Heart left ventricle (tissue), 16 donors: ENCODE results near the gene SLC39A11. TPM values are rescaled to one million over a fixed set of nuclear protein-coding genes. Genes with fewer than 3 reads are reported as not detected.
A peak's percentile ranks its signal among the peaks of the same experiment; 100 is the strongest.

ENCODE experiments used
- ATAC-seq, 4 donors: fragments of 200-7000 bp; cut with Tn5 transposase; one replicate each; pipeline ENCODE4 v1.9.1; 2020 to 2022; ENCODE audit warnings: moderate library complexity in 4 of 4, mild to moderate bottlenecking in 3 of 4, moderate number of reproducible peaks in 1 of 4
- DNase-seq, 5 donors: peaks; one replicate each; pipeline ENCODE4 v3.0.0-alpha.2; 2020
- H3K27ac ChIP-seq, 12 donors: fragments of 200-600 bp; sonication (generic) in 4 of 12; one replicate each; pipeline versions ENCODE4 v1.5.0 to v1.8.0; 2016 to 2022; ENCODE audit warnings: mild to moderate bottlenecking in 2 of 12
- H3K27me3 ChIP-seq, 9 donors: fragments of 200-600 bp; sonication (generic) in 2 of 9; one replicate each; pipeline versions ENCODE4 v1.5.1 to v1.8.0; 2016 to 2022; ENCODE audit warnings: mild to moderate bottlenecking in 3 of 9
- H3K36me3 ChIP-seq, 9 donors: fragments of 200-600 bp; sonication (generic) in 2 of 9; one replicate each; pipeline versions ENCODE4 v1.5.0 to v1.8.0; 2018 to 2022; ENCODE audit warnings: mild to moderate bottlenecking in 2 of 9
- H3K4me1 ChIP-seq, 12 donors: fragments of 200-600 bp; sonication (generic) in 4 of 12; one replicate each; pipeline versions ENCODE4 v1.5.0 to v1.8.0; 2016 to 2022; ENCODE audit warnings: mild to moderate bottlenecking in 3 of 12
- H3K4me3 ChIP-seq, 12 donors: fragments of 200-600 bp; sonication (generic) in 4 of 12; one replicate each; pipeline versions ENCODE4 v1.5.0 to v1.8.0; 2017 to 2022; ENCODE audit warnings: mild to moderate bottlenecking in 9 of 12, moderate library complexity in 4 of 12
- H3K9me3 ChIP-seq, 12 donors: fragments of 200-600 bp; sonication (generic) in 4 of 12; one replicate each; pipeline versions ENCODE4 v1.5.0 to v1.8.0; 2016 to 2022; ENCODE audit warnings: mild to moderate bottlenecking in 1 of 12
- CTCF ChIP-seq, 12 donors: fragments of 200-600 bp; sonication (generic) in 4 of 12; IDR thresholded peaks; one replicate each; pipeline versions ENCODE4 v1.5.0 to v1.8.0; 2018 to 2022; ENCODE audit warnings: antibody characterized with exemption in 12 of 12, mild to moderate bottlenecking in 5 of 12
- POLR2A ChIP-seq, 2 donors: fragments of 450-650 bp; IDR thresholded peaks; one replicate each; pipeline ENCODE4 v1.6.1; 2017; ENCODE audit warnings: antibody characterized with exemption in 2 of 2, mild to moderate bottlenecking in 2 of 2, moderate library complexity in 2 of 2
- WGBS, 4 donors: extraction: QIAGEN DNeasy Blood & Tissue Kit in 2 of 4; methylation state at CpG; one replicate each; pipeline versions ENCODE4 v1.1.5 to v1.1.7; 2013 to 2018; 5-methylcytosine and 5-hydroxymethylcytosine counted together
- intact Hi-C, 10 donors: fragments of 100-400 bp; cut with DNase I; formaldehyde crosslinking; loops; one replicate each; pipeline versions ENCODE4 v1.11.1 to v1.14.2; 2022
- polyA plus RNA-seq, 2 donors: library from polyadenylated mRNA; stranded (reverse); fragments of 200-250 nt; gene quantifications; one replicate each; pipeline ENCODE4 v1.2.3, GENCODE V29; 2013
- total RNA-seq, 9 donors: library from RNA; depleted of rRNA in 2 of 9; stranded (reverse); fragments of >200 nt in 2 of 9; fragmentation: NEBNext Ultra II Directional in 3 of 9; extraction: Animal tissue kit (Norgen Biotek cat#: 25700) in 3 of 9; gene quantifications; one replicate each; pipeline versions ENCODE4 v1.1.0 to v1.2.4, GENCODE V29; 2016 to 2023
- donor health status: ischemic (EF 13 %, LVEDD 7.1; RV severe dilation, severe dysfunction).
- donor health status: healthy with polysubstance abuse.
- donor health status: DM: no; HTN: yes; CAD: no.
- donor health status: DM: no; HTN: no; CAD: no.
- donor health status: ischemic (EF 25% LVEDD 6.9; RV normal size, moderate dysfunction).
- donor health status: ischemic (EF 25% LVEDD 5.7; RV mildly dilated, moderate dysfunction).
- donor health status: healthy.
- donor health status: DM: yes; HTN: yes; CAD: no.
- donor health status: ischemic (EF 35%, LVEDD 5.7; RV mildly dilated, moderate dysfunction).
- donor health status: nonischemic (EF 11% LVEDD 7.7; RV severe dilation, severe dysfunction).
- donor health status: DM: yes; HTN: yes; CAD: no.
- donor health status: PGD.
- donor health status: ischemic (EF 29% LVEDD 5.4; RV normal size, mild dysfunction).
- donor health status: nonischemic (EF 23%, LVEDD 6.1; RV moderate dilation, normal function).

The SLC39A11 gene
- total and polyA plus RNA-seq, 11 donors, result 2.5 to 23.3 (median 8.4) TPM

GRCh38 chr17:72654706-72655105 is 437.8 kb downstream of the SLC39A11 start:
- 75 to 88% (median 85%) methylated on average over 12 of the region's 12 CpGs for WGBS, 4 donors
- no peak for ATAC-seq
- H3K36me3 ChIP-seq, result no peaks in the 10 kb centered on the region

GRCh38 chr17:72651988-72652387 is 440.5 kb downstream of the SLC39A11 start:
- intact Hi-C loops, result no loop called here
- Histone ChIP-seq H3K27ac (no peak overlapping the region), H3K36me3 (peaks cover 0 to 4% (median 0%) of the 10 kb centered on the region in 9 donors), H3K4me1 (no peaks in the 10 kb centered on the region), H3K4me3 (no peak overlapping the region), H3K9me3 (no peaks in the 10 kb centered on the region), H3K27me3 (no peaks in the 10 kb centered on the region)
- ATAC-seq (no peak), DNase-seq (no peak)
- TF ChIP-seq POLR2A (IDR thresholded peaks at IDR 0.05), result no peak
- no peak for TF ChIP-seq CTCF (IDR thresholded peaks at IDR 0.05)

More at GRCh38 chr17:72654706-72655105, 437.8 kb downstream of the SLC39A11 start:
- Histone ChIP-seq H3K4me3 (no peak overlapping the region), H3K4me1 (peaks cover 0 to 10% (median 2%) of the 10 kb centered on the region in 12 donors), H3K9me3 (no peaks in the 10 kb centered on the region), H3K27me3 (no peaks in the 10 kb centered on the region), H3K27ac (no peak overlapping the region)
- intact Hi-C loops, result loop anchor here in 1 of 10 donors (1.0 kb wide), 1 partner anchor 8 kb away; no protein-coding TSS in a partner anchor
- DNase-seq, result no peak
- TF ChIP-seq CTCF (IDR thresholded peaks at IDR 0.05) (no peak), POLR2A (IDR thresholded peaks at IDR 0.05) (no peak)

GRCh38 chr17:72648702-72649101 is 443.8 kb downstream of the SLC39A11 start:
- H3K4me3 ChIP-seq, result no peak overlapping the region
- DNase-seq, result no peak
- H3K27me3 ChIP-seq, result no peaks in the 10 kb centered on the region
- no peaks in the 10 kb centered on the region for H3K4me1 ChIP-seq
- ATAC-seq, result peak in 1 of 4 donors; percentile 36
- no peak for TF ChIP-seq CTCF (IDR thresholded peaks at IDR 0.05)
- no peak for TF ChIP-seq POLR2A (IDR thresholded peaks at IDR 0.05)
- H3K27ac ChIP-seq, result no peak overlapping the region
- H3K9me3 ChIP-seq, result no peaks in the 10 kb centered on the region
- intact Hi-C loops, result no loop called here
- peaks cover 0 to 10% (median 0%) of the 10 kb centered on the region in 9 donors for H3K36me3 ChIP-seq
- WGBS, 4 donors, result 93 to 97% (median 95%) methylated on average over 11 of the region's 11 CpGs

- WGBS, 4 donors, result 49 to 64% (median 58%) methylated on average over 2 of the region's 2 CpGs
- intact Hi-C loops, result loop anchor here in 1 of 10 donors (1.0 kb wide), 1 partner anchor 8 kb away; no protein-coding TSS in a partner anchor
- no peak for TF ChIP-seq CTCF (IDR thresholded peaks at IDR 0.05)
- TF ChIP-seq POLR2A (IDR thresholded peaks at IDR 0.05), result no peak
These were observed 446.3 kb downstream of the SLC39A11 start for GRCh38 chr17:72646176-72646575.

More at GRCh38 chr17:72646176-72646575, 446.3 kb downstream of the SLC39A11 start:
- no peaks in the 10 kb centered on the region for H3K27me3 ChIP-seq
- no peak for DNase-seq
- peaks cover 0 to 10% (median 0%) of the 10 kb centered on the region in 9 donors for H3K36me3 ChIP-seq
- H3K27ac ChIP-seq, result no peak overlapping the region
- H3K9me3 ChIP-seq, result no peaks in the 10 kb centered on the region
- no peaks in the 10 kb centered on the region for H3K4me1 ChIP-seq
- ATAC-seq, result no peak
- no peak overlapping the region for H3K4me3 ChIP-seq
